Activated naive CD4-positive, alpha-beta T cell treated with Interleukin-2 at 50 U/mL for 16 hours (primary cell): ENCODE data around the gene ZBTB46.

ENCODE experiments used
- DNase-seq: peaks from one replicate; pipeline ENCODE4 v3.0.0-alpha.2; 2020

Gene ZBTB46

GRCh38 chr20:63765902-63766301 is 65.2 kb downstream of the ZBTB46 start:
- no peak for DNase-seq

- DNase-seq = no peak
Measured at GRCh38 chr20:63765082-63765873, 65.8 kb downstream of the ZBTB46 start.

GRCh38 chr20:63759377-63759901 is 71.6 kb downstream of the ZBTB46 start:
- no peak for DNase-seq

- no peak for DNase-seq
Measured at GRCh38 chr20:63758152-63758551, 72.9 kb downstream of the ZBTB46 start.

- DNase-seq = no peak
Measured at GRCh38 chr20:63756648-63756991, 74.4 kb downstream of the ZBTB46 start.

GRCh38 chr20:63755933-63756647 is 75.0 kb downstream of the ZBTB46 start:
- DNase-seq = no peak

- no peak for DNase-seq
Measured at GRCh38 chr20:63754008-63754407, 77.1 kb downstream of the ZBTB46 start.

- DNase-seq = no peak
Measured at GRCh38 chr20:63753381-63753780, 77.7 kb downstream of the ZBTB46 start.

- DNase-seq = no peak
Measured at GRCh38 chr20:63752411-63753101, 78.5 kb downstream of the ZBTB46 start.

GRCh38 chr20:63751471-63752271 is 79.4 kb downstream of the ZBTB46 start:
- DNase-seq = peak; percentile 28

- DNase-seq = peak; percentile 66
Measured at GRCh38 chr20:63750807-63751470, 80.1 kb downstream of the ZBTB46 start.

GRCh38 chr20:63749597-63750508 is 81.2 kb downstream of the ZBTB46 start:
- DNase-seq = no peak

GRCh38 chr20:63748934-63749270 is 82.2 kb downstream of the ZBTB46 start:
- no peak for DNase-seq

GRCh38 chr20:63748070-63748933 is 82.8 kb downstream of the ZBTB46 start:
- no peak for DNase-seq

GRCh38 chr20:63747622-63748069 is 83.4 kb downstream of the ZBTB46 start:
- DNase-seq = no peak

- no peak for DNase-seq
Measured at GRCh38 chr20:63746751-63747315, 84.2 kb downstream of the ZBTB46 start.

- no peak for DNase-seq
Measured at GRCh38 chr20:63745961-63746731, 84.9 kb downstream of the ZBTB46 start.

GRCh38 chr20:63745424-63745805 is 85.6 kb downstream of the ZBTB46 start:
- no peak for DNase-seq
